Skeletal muscle cell (primary cell): Measurements from ENCODE around the gene CTNNA3.
"Not testable (repeated sequence)": the region's sequence is repeated elsewhere in the genome, so short reads cannot be mapped to it uniquely, and the experiment has no call there.

Source experiments
- DNase-seq: peaks from one replicate; pipeline ENCODE4 v3.0.0-alpha.2; 2010; ENCODE audit warnings: low read depth
- H3K4me3 ChIP-seq: 2 replicates; pipeline ENCODE4 v1.5.1; 2011; ENCODE audit warnings: low read depth, mild to moderate bottlenecking, control low read depth, low read length, moderate library complexity

Gene CTNNA3

DNA sequence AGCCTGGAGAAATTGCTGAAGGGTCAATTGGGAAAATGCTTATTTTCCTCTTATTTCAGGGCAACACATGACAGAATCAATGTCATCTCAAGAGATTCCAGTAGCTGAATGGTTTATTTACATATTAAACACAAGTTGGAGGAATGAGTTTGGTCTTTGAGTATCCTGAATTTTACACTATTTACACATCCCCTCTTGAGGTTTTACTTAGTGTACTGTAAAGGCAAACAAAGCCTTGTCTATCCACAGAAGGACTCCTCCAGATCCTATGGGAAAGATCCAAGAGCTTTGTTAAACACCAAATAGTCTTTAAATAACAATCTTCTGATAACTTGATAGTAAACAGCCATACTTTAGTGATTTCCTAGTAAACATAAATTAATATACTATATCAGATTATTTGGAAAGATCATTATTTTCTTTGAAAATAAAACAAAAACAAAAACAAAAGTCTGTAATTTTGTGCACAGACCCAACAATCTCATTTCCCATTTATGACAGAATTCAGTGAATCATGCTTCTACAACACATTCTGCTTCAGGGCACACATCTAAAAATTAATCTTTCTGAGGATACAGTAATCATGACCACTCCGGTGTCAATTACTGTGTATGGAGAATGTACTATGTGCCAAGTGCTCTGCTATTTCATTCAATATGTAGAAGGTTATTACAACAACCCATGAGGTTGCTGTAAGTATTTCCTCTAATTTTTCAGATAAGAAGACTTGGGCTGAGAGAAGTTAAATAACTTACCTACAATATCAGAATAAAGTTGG lies 1345.2 kb downstream of the CTNNA3 start:
- no peak for DNase-seq
- no peak overlapping the region for H3K4me3 ChIP-seq

DNA sequence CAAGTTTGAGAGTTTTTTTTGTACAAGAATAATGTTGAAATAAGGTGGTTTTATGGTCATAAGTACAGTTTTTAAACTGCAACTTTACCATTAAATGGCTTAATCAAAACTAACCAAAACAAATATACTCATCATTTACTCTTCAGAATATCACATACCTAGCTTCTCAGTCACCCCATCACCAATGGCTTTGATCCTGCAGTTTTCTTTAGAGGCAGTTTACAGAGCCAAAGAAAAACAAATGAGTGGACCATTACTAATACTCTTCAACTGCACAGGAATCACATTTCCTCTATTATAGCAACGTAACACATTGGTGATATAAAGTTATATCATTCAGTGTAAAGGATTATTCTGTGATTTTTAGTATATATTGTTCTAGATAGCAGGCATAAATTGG lies 1346.3 kb downstream of the CTNNA3 start:
- DNase-seq = no peak
- no peak overlapping the region for H3K4me3 ChIP-seq

- DNase-seq = no peak
- no peak overlapping the region for H3K4me3 ChIP-seq
Observed at GRCh38 chr10:66349076-66349475, 1346.9 kb downstream of the CTNNA3 start.

GRCh38 chr10:66337211-66337610 lies 1358.8 kb downstream of the CTNNA3 start:
- no peak overlapping the region for H3K4me3 ChIP-seq
- no peak for DNase-seq

- H3K4me3 ChIP-seq = no peak overlapping the region
- no peak for DNase-seq
Observed at GRCh38 chr10:66336791-66337190, 1359.2 kb downstream of the CTNNA3 start.

- not testable (repeated sequence) for DNase-seq, H3K4me3 ChIP-seq
Observed at GRCh38 chr10:66335753-66336152, 1360.2 kb downstream of the CTNNA3 start.

- no peak overlapping the region for H3K4me3 ChIP-seq
- DNase-seq = no peak
Observed at GRCh38 chr10:66329147-66329546, 1366.8 kb downstream of the CTNNA3 start.

DNA sequence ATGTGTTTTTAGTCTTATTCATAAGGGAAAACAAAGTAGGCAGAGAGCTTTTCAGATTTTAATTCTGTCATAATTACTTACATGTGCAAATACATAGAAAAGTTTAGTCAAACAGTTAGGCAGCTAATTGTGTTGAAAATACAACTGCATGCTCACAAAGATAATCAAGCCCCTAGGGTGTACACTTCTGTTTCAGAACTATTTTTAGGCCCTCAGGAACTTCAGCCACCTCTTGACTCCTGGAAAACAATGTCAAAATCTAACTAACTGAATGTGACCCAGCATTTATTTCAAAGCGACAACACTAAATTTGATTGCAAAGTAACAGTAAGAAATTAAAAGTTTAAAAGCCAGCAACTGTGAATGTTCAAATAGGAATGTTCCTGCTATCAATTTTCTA lies 1369.1 kb downstream of the CTNNA3 start:
- no peak overlapping the region for H3K4me3 ChIP-seq

GRCh38 chr10:66322777-66323176 lies 1373.2 kb downstream of the CTNNA3 start:
- no peak for DNase-seq

More for the DNA sequence above, 1369.1 kb downstream of the CTNNA3 start:
- DNase-seq = no peak

GRCh38 chr10:66321723-66322665 lies 1374.0 kb downstream of the CTNNA3 start:
- DNase-seq = no peak

More at GRCh38 chr10:66322777-66323176, 1373.2 kb downstream of the CTNNA3 start:
- no peak overlapping the region for H3K4me3 ChIP-seq

GRCh38 chr10:66318761-66319160 lies 1377.2 kb downstream of the CTNNA3 start:
- H3K4me3 ChIP-seq = no peak overlapping the region
- DNase-seq = no peak

More at GRCh38 chr10:66321723-66322665, 1374.0 kb downstream of the CTNNA3 start:
- no peak overlapping the region for H3K4me3 ChIP-seq

DNA sequence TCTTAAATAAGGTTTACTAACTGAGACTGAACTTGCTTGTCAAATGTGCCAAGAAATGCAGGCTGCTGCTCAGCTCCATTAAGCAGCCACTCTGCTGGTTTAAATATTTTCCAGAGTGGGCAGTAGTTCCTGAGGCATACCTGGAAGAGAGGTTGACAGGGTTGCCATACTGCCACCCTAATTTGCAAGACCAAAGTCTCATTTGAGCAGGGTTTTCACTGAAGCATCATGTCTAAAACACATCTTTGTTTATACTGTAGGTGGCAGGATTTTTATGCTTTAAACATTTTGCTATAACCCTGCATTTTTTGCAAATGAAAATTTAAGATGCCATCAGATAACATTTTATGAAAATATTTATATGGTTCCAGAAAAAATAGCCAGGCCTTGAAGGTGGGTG lies 1388.2 kb downstream of the CTNNA3 start:
- DNase-seq = no peak
- no peak overlapping the region for H3K4me3 ChIP-seq

DNA sequence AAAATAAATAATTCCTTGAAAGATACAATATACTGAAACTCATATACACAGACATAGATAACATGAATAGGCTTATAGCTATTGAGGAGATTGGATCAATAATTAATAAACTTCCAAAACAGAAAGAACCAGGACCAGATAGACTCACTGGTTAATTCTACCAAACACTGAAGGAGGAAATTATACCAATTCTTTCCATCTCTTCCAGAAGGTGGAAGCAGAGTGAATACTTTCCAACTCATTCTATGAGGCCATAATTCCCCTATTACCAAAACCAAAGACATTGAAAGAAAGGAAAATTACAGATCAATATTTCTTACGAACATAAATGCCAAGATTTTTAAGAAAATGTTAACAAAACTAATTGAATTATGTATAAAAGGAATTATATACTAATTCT lies 1394.9 kb downstream of the CTNNA3 start:
- DNase-seq = no peak
- no peak overlapping the region for H3K4me3 ChIP-seq

GRCh38 chr10:66295602-66296001 lies 1400.4 kb downstream of the CTNNA3 start:
- H3K4me3 ChIP-seq = no peak overlapping the region
- no peak for DNase-seq

- DNase-seq = no peak
- no peak overlapping the region for H3K4me3 ChIP-seq
Observed at GRCh38 chr10:66294538-66294937, 1401.5 kb downstream of the CTNNA3 start.

DNA sequence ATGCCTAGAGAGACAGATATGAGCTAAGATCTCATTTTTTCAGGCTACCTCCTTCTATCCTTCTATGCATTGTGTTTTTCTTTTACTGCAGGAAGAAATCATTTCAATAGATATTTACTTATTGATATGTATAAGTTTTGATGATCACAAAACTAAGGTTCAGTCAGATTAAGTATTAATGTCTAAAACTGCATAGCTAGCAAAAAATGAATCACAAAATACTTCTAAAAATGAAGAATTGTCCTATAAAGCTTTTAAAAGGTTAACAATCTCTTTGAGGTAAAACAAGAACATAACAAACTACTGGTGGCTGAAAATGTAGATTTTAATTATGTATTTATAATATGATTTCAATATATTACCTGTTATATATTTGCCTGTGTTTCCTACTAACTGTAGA lies 1403.1 kb downstream of the CTNNA3 start:
- no peak for DNase-seq
- H3K4me3 ChIP-seq = no peak overlapping the region

GRCh38 chr10:66292456-66292855 lies 1403.5 kb downstream of the CTNNA3 start:
- DNase-seq = no peak
- no peak overlapping the region for H3K4me3 ChIP-seq

- H3K4me3 ChIP-seq = no peak overlapping the region
- DNase-seq = no peak
Observed at GRCh38 chr10:66291133-66291532, 1404.9 kb downstream of the CTNNA3 start.

- no peak for DNase-seq
- H3K4me3 ChIP-seq = no peak overlapping the region
Observed at GRCh38 chr10:66284621-66285020, 1411.4 kb downstream of the CTNNA3 start.

- H3K4me3 ChIP-seq = no peak overlapping the region
- no peak for DNase-seq
Observed at GRCh38 chr10:66283874-66284464, 1412.0 kb downstream of the CTNNA3 start.
